Stimulated activated CD4-positive, alpha-beta T cell treated with anti-CD3 and anti-CD28 coated beads, Interleukin-2, amount 100 ng/mL, for 4 hours (primary cell): Measurements from ENCODE around the gene PNMA8C.
"Not testable (repeated sequence)": the region's sequence is repeated elsewhere in the genome, so short reads cannot be mapped to it uniquely, and the experiment has no call there.

ENCODE experiments used
- DNase-seq: peaks from one replicate; pipeline ENCODE4 v3.0.0-alpha.2; 2020; ENCODE audit warnings: low read depth

The PNMA8C gene

GRCh38 chr19:46388311-46389095 is 40.2 kb downstream of the PNMA8C start:
- DNase-seq = no peak

- no peak for DNase-seq
Measured at GRCh38 chr19:46387713-46388130, 41.0 kb downstream of the PNMA8C start.

- no peak for DNase-seq
Measured at GRCh38 chr19:46386996-46387712, 41.6 kb downstream of the PNMA8C start.

- no peak for DNase-seq
Measured at GRCh38 chr19:46386151-46386550, 42.6 kb downstream of the PNMA8C start.

GRCh38 chr19:46385636-46386035 is 43.1 kb downstream of the PNMA8C start:
- no peak for DNase-seq

- DNase-seq = no peak
Measured at GRCh38 chr19:46384396-46384795, 44.3 kb downstream of the PNMA8C start.

GRCh38 chr19:46383846-46384245 is 44.9 kb downstream of the PNMA8C start:
- DNase-seq = no peak

GRCh38 chr19:46383171-46383815 is 45.4 kb downstream of the PNMA8C start:
- DNase-seq = no peak

- no peak for DNase-seq
Measured at GRCh38 chr19:46381756-46382345, 46.9 kb downstream of the PNMA8C start.

- DNase-seq = no peak
Measured at GRCh38 chr19:46381346-46381745, 47.4 kb downstream of the PNMA8C start.

GRCh38 chr19:46380690-46381089 is 48.0 kb downstream of the PNMA8C start:
- DNase-seq = no peak

- DNase-seq = no peak
Measured at GRCh38 chr19:46378268-46378667, 50.5 kb downstream of the PNMA8C start.

- DNase-seq = no peak
Measured at GRCh38 chr19:46376241-46377153, 52.2 kb downstream of the PNMA8C start.

- not testable (repeated sequence) for DNase-seq
Measured at GRCh38 chr19:46375476-46376067, 53.2 kb downstream of the PNMA8C start.
